ENCODE results near the gene MEOX2.
A peak's percentile ranks its signal among the peaks of the same experiment; 100 is the strongest.

MEOX2 gene

GRCh38 chr7:15686295-15686956 is at the start of gene MEOX2:
TSS of gene MEOX2 (minus strand) at chr7:15686683. CDS start at chr7:15686402, 281 bp downstream.
- no peak for DNase-seq (ENCODE audit: low read depth)

GRCh38 chr7:15729746-15730145 is 43.3 kb upstream of the MEOX2 start:
- DNase-seq (ENCODE audit: low read depth) = no peak

- no peak for DNase-seq (ENCODE audit: low read depth)
Measured at GRCh38 chr7:15725051-15725450, 38.6 kb upstream of the MEOX2 start.

- no peak for DNase-seq (ENCODE audit: low read depth)
Measured at GRCh38 chr7:15723841-15724240, 37.4 kb upstream of the MEOX2 start.

- peak; percentile 38 for DNase-seq (ENCODE audit: low read depth)
Measured at GRCh38 chr7:15720849-15721471, 34.5 kb upstream of the MEOX2 start.

- no peak for DNase-seq (ENCODE audit: low read depth)
Measured at GRCh38 chr7:15719311-15719710, 32.8 kb upstream of the MEOX2 start.

- DNase-seq (ENCODE audit: low read depth) = no peak
Measured at GRCh38 chr7:15715435-15715834, 29.0 kb upstream of the MEOX2 start.

- DNase-seq (ENCODE audit: low read depth) = peak; percentile 51
Measured at GRCh38 chr7:15709978-15710377, 23.5 kb upstream of the MEOX2 start.

GRCh38 chr7:15707570-15707969 is 21.1 kb upstream of the MEOX2 start:
- DNase-seq (ENCODE audit: low read depth) = no peak

- no peak for DNase-seq (ENCODE audit: low read depth)
Measured at GRCh38 chr7:15703732-15704131, 17.2 kb upstream of the MEOX2 start.

GRCh38 chr7:15692501-15693020 is 6.1 kb upstream of the MEOX2 start:
- DNase-seq (ENCODE audit: low read depth) = no peak

- no peak for DNase-seq (ENCODE audit: low read depth)
Measured at GRCh38 chr7:15688911-15689310, 2.4 kb upstream of the MEOX2 start.

GRCh38 chr7:15688279-15688626 is 1.8 kb upstream of the MEOX2 start:
- DNase-seq (ENCODE audit: low read depth) = no peak

- no peak for DNase-seq (ENCODE audit: low read depth)
Measured at GRCh38 chr7:15687546-15688278, 1.2 kb upstream of the MEOX2 start.

- DNase-seq (ENCODE audit: low read depth) = no peak
Measured at GRCh38 chr7:15686957-15687545, 568 bp upstream of the MEOX2 start.

GRCh38 chr7:15685358-15686294 is 857 bp downstream of the MEOX2 start:
- no peak for DNase-seq (ENCODE audit: low read depth)

GRCh38 chr7:15684871-15685270 is 1.6 kb downstream of the MEOX2 start:
- no peak for DNase-seq (ENCODE audit: low read depth)

- DNase-seq (ENCODE audit: low read depth) = no peak
Measured at GRCh38 chr7:15684111-15684800, 2.2 kb downstream of the MEOX2 start.

GRCh38 chr7:15682751-15683245 is 3.7 kb downstream of the MEOX2 start:
- DNase-seq (ENCODE audit: low read depth) = no peak

- DNase-seq (ENCODE audit: low read depth) = no peak
Measured at GRCh38 chr7:15682111-15682510, 4.4 kb downstream of the MEOX2 start.

GRCh38 chr7:15681631-15682030 is 4.9 kb downstream of the MEOX2 start:
- no peak for DNase-seq (ENCODE audit: low read depth)
